ENCODE measurements around the gene PTPRB. TPM values are rescaled to one million over a fixed set of nuclear protein-coding genes. Genes with fewer than 3 reads are reported as not detected.

The PTPRB gene
- polyA plus RNA-seq, 3 donors, result not detected

DNA sequence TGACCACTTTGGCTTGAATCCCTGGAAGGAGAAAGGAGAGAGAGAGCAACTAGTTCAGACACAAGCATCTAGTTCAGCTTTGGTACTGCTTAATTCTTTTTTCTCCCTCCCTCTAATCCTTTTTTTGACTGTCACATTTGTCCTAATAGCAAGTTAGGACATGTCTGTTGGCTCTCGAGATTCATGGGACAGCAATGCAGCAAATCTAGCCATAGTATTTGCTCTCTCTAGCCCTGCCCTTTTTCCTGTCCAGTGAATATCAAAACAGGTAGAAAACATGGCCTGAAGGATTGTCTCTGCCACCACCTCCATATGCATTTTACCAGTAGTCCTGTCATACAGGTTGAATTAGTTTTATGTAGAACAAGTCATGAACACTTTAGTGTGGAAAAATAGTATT lies 116.4 kb downstream of the PTPRB start:
- H3K27ac Mint-ChIP-seq, result no peak overlapping the region
- Histone ChIP-seq H3K4me1 (ENCODE audit: control insufficient read depth in 1 of 2, insufficient read depth in 2 of 2, low read length in 2 of 2) (no peaks in the 10 kb centered on the region), H3K9me3 (replicated peaks in 1 of 2; ENCODE audit: control insufficient read depth in 1 of 2, insufficient read depth in 1 of 2, low read length in 2 of 2) (peaks cover 0 to 3% of the 10 kb centered on the region in 2 donors), H4K20me1 (ENCODE audit: insufficient read depth, low read length) (no peaks in the 10 kb centered on the region), H2AFZ (ENCODE audit: insufficient read depth, low read depth, low read length, poor library complexity, severe bottlenecking) (no peak overlapping the region), H3K4me2 (replicated peaks; ENCODE audit: extremely low read depth, low read length, poor library complexity, severe bottlenecking) (no peak overlapping the region), H3K79me2 (ENCODE audit: insufficient read depth, low read length) (no peaks in the 10 kb centered on the region), H3K27ac (ENCODE audit: low read depth in 1 of 2, low read length in 2 of 2) (no peak overlapping the region), H3K9ac (ENCODE audit: insufficient read depth, low read length, poor library complexity, severe bottlenecking) (no peak overlapping the region), H3K36me3 (replicated peaks in 1 of 2; ENCODE audit: control insufficient read depth in 1 of 2, insufficient read depth in 2 of 2, low read length in 2 of 2) (no peaks in the 10 kb centered on the region), H3K27me3 (ENCODE audit: control insufficient read depth in 2 of 2, insufficient read depth in 2 of 2, low read length in 2 of 2) (no peaks in the 10 kb centered on the region), H3K4me3 (replicated peaks in 1 of 3; ENCODE audit: low read depth in 2 of 3, low read length in 3 of 3) (no peak overlapping the region)
- intact Hi-C loops (cut with micrococcal nuclease), result no loop called here
- DNase-seq, result no peak
- no peak overlapping the region for H3K4me3 Mint-ChIP-seq
- TF ChIP-seq, protein P1, sequence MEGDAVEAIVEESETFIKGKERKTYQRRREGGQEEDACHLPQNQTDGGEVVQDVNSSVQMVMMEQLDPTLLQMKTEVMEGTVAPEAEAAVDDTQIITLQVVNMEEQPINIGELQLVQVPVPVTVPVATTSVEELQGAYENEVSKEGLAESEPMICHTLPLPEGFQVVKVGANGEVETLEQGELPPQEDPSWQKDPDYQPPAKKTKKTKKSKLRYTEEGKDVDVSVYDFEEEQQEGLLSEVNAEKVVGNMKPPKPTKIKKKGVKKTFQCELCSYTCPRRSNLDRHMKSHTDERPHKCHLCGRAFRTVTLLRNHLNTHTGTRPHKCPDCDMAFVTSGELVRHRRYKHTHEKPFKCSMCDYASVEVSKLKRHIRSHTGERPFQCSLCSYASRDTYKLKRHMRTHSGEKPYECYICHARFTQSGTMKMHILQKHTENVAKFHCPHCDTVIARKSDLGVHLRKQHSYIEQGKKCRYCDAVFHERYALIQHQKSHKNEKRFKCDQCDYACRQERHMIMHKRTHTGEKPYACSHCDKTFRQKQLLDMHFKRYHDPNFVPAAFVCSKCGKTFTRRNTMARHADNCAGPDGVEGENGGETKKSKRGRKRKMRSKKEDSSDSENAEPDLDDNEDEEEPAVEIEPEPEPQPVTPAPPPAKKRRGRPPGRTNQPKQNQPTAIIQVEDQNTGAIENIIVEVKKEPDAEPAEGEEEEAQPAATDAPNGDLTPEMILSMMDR (IDR thresholded peaks at IDR 0.05), result no peak
- H3K4me1 Mint-ChIP-seq, result no peaks in the 10 kb centered on the region
- H3K27me3 Mint-ChIP-seq (ENCODE audit: low read depth in 3 of 3), result peaks cover 0 to 1% (median 0%) of the 10 kb centered on the region in 3 donors
- WGBS (ENCODE audit: insufficient coverage), result 43% methylated on average over 1 of the region's 1 CpG
- no peaks in the 10 kb centered on the region for H3K36me3 Mint-ChIP-seq
- peaks cover 0 to 14% (median 7%) of the 10 kb centered on the region in 7 donors for H3K9me3 Mint-ChIP-seq

DNA sequence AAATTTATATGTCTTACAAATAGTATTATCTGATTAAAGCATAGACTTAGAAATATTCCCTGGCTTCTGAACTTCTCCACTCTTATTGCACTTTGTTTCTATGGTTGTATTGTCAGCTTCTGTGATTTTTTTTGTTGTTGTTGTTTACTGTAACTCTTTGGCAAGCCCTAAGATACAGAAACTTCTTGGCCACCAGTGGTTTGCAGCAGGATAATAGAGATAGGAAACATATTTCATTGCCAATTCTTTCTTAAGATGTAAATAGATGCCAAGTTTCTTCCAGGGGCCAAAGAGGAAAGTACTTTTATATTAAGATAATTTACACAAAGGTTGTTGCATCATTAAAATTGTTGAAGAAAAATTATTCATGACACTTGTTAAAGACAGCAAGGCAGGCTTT lies 123.8 kb downstream of the PTPRB start:
- no peaks in the 10 kb centered on the region for H3K27me3 ChIP-seq (ENCODE audit: control insufficient read depth in 2 of 2, insufficient read depth in 2 of 2, low read length in 2 of 2)
- intact Hi-C loops (cut with micrococcal nuclease), result no loop called here
- TF ChIP-seq, protein P1 (IDR thresholded peaks at IDR 0.05), result no peak
- Mint-ChIP-seq H3K9me3 (peaks cover 0 to 9% (median 2%) of the 10 kb centered on the region in 7 donors), H3K4me3 (no peak overlapping the region), H3K27ac (no peak overlapping the region), H3K36me3 (no peaks in the 10 kb centered on the region), H3K27me3 (ENCODE audit: low read depth in 3 of 3) (peaks cover 0 to 3% (median 1%) of the 10 kb centered on the region in 3 donors), H3K4me1 (no peaks in the 10 kb centered on the region)
- no peaks in the 10 kb centered on the region for H3K79me2 ChIP-seq (ENCODE audit: insufficient read depth, low read length)
- DNase-seq, result no peak
- H2AFZ ChIP-seq (ENCODE audit: insufficient read depth, low read depth, low read length, poor library complexity, severe bottlenecking), result no peak overlapping the region
- no peaks in the 10 kb centered on the region for H4K20me1 ChIP-seq (ENCODE audit: insufficient read depth, low read length)
- H3K4me2 ChIP-seq (replicated peaks; ENCODE audit: extremely low read depth, low read length, poor library complexity, severe bottlenecking), result no peak overlapping the region
- H3K9ac ChIP-seq (ENCODE audit: insufficient read depth, low read length, poor library complexity, severe bottlenecking), result no peak overlapping the region
- H3K4me3 ChIP-seq (replicated peaks in 1 of 3; ENCODE audit: low read depth in 2 of 3, low read length in 3 of 3), result no peak overlapping the region
- H3K36me3 ChIP-seq (replicated peaks in 1 of 2; ENCODE audit: control insufficient read depth in 1 of 2, insufficient read depth in 2 of 2, low read length in 2 of 2), result no peaks in the 10 kb centered on the region
- no peaks in the 10 kb centered on the region for H3K9me3 ChIP-seq (replicated peaks in 1 of 2; ENCODE audit: control insufficient read depth in 1 of 2, insufficient read depth in 1 of 2, low read length in 2 of 2)
- H3K27ac ChIP-seq (ENCODE audit: low read depth in 1 of 2, low read length in 2 of 2), result no peak overlapping the region
- H3K4me1 ChIP-seq (ENCODE audit: control insufficient read depth in 1 of 2, insufficient read depth in 2 of 2, low read length in 2 of 2), result no peaks in the 10 kb centered on the region
